WTC11 (cell line): ENCODE measurements around the gene CELSR1.

ENCODE experiments used
- CBFB ChIP-seq: sonication (generic); formaldehyde crosslinking; IDR thresholded peaks from 2 replicates; pipeline ENCODE4 v1.8.1; 2022; ENCODE audit warnings: mild to moderate bottlenecking, low read depth, missing genetic modification reagents
- CTCF ChIP-seq: fragments of 200-600 bp; IDR thresholded peaks from 2 replicates; pipeline ENCODE4 v1.8.0; 2022; ENCODE audit warnings: antibody characterized with exemption
- FOXP1 ChIP-seq: sonication (generic); formaldehyde crosslinking; IDR thresholded peaks from 2 replicates; pipeline ENCODE4 v1.8.0; 2022; ENCODE audit warnings: missing genetic modification reagents, mild to moderate bottlenecking, moderate library complexity, borderline replicate concordance
- NR1H2 ChIP-seq: sonication (generic); formaldehyde crosslinking; IDR thresholded peaks from 2 replicates; pipeline ENCODE4 v1.9.0; 2021; ENCODE audit warnings: mild to moderate bottlenecking, moderate library complexity, missing genetic modification reagents
- NR3C1 ChIP-seq: sonication (generic); formaldehyde crosslinking; conservative IDR thresholded peaks from 2 replicates; pipeline ENCODE4 v1.8.1; 2023; ENCODE audit warnings: low read depth, mild to moderate bottlenecking, missing genetic modification reagents
- SMAD4 ChIP-seq: sonication (generic); formaldehyde crosslinking; IDR thresholded peaks from 2 replicates; pipeline ENCODE4 v1.8.0; 2022; ENCODE audit warnings: mild to moderate bottlenecking, missing genetic modification reagents
- USF2 ChIP-seq: sonication (generic); formaldehyde crosslinking; IDR thresholded peaks from 2 replicates; pipeline ENCODE4 v1.8.1; 2023; ENCODE audit warnings: mild to moderate bottlenecking, missing genetic modification reagents, moderate library complexity
- ZNF121 ChIP-seq: sonication (generic); formaldehyde crosslinking; IDR thresholded peaks from 2 replicates; pipeline ENCODE4 v1.8.0; 2023; ENCODE audit warnings: missing genetic modification reagents

DNA sequence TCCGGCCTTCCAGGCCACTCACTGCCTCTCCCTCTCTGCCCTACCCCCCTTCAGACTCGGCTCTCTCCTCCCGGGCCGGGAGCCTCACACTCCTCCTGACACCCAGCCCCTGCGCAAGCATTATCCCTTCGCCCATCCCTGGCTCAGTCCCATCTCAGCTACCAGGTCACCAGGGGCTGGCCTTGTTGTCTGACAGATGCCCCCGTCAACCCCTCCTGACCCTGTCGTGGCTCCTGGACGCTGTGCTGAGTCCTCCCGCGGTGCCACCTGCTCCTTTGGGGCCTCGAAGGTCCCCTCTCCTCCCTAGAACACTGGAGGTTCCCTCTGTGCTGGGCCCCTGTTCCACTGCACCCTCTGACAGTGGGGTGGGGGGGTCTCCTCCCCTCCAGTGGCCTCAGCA is 169.0 kb downstream of the CELSR1 start:
- TF ChIP-seq CTCF = no peak
- no peak for TF ChIP-seq SMAD4
- no peak for TF ChIP-seq CBFB
- no peak for TF ChIP-seq NR3C1
- TF ChIP-seq USF2 (CRISPR knock-in tag) = no peak
- TF ChIP-seq ZNF121 (CRISPR knock-in tag) = no peak
- no peak for TF ChIP-seq FOXP1 (CRISPR knock-in tag)
- TF ChIP-seq NR1H2 (CRISPR knock-in tag) = no peak
